GM12878 (cell line): ENCODE measurements around the gene IFT122. TPM values are rescaled to one million over a fixed set of nuclear protein-coding genes. Genes with fewer than 3 reads are reported as not detected.

Experiments used
- ATAC-seq: fragments of 200-7000 bp; cut with Tn5 transposase; 3 replicates; pipeline ENCODE4 v1.9.1; 2020; ENCODE audit warnings: mild to moderate bottlenecking, moderate library complexity
- BruUV-seq: library from RNA; stranded (reverse); fragments of 400-500 nt; replicated peaks from 2 replicates; lab custom pipeline; 2021; lab: Mats Ljungman, UMichigan
- CTCF ChIA-PET: fragments of 300-600 bp; sonication (Branson Sonifier 250); formaldehyde crosslinking; extraction: SDS; loops from one replicate; lab custom pipeline; 2021; ENCODE audit warnings: inconsistent platforms; lab: Yijun Ruan, JAX
- POLR2A ChIA-PET: fragments of 350-600 bp; formaldehyde crosslinking; extraction: SDS; loops from one replicate; lab custom pipeline; 2021; ENCODE audit warnings: inconsistent platforms; lab: Charles Lee
- RAD21 ChIA-PET: fragments of 300-600 bp; sonication (Branson Sonifier 250); formaldehyde crosslinking; loops from one replicate; lab custom pipeline; 2023; ENCODE audit warnings: antibody characterized with exemption; ENCODE audit not compliant: unreplicated experiment; lab: Charles Lee
- SMC1A ChIA-PET: fragments of 300-600 bp; sonication (Branson Sonifier 250); formaldehyde crosslinking; loops from one replicate; lab custom pipeline; 2023; ENCODE audit not compliant: unreplicated experiment, uncharacterized antibody; lab: Charles Lee
- DNase-seq: peaks from one replicate; pipeline ENCODE4 v3.0.0-alpha.2; 2011; ENCODE audit warnings: low read depth, low spot score
- FAIRE-seq: peaks from 3 replicates; lab custom pipeline; 2011; peaks lifted over from hg19 to GRCh38; lab: Jason Lieb, UNC
- H2AFZ ChIP-seq: 2 replicates; pipeline ENCODE4 v1.6.0; 2011; ENCODE audit warnings: low read depth, low read length, control low read depth; ENCODE audit not compliant: control insufficient read depth
- H3K27ac ChIP-seq: 2 replicates; pipeline ENCODE4 v1.5.1; 2011; ENCODE audit warnings: control low read depth; ENCODE audit not compliant: control insufficient read depth, insufficient read depth
- H3K27me3 ChIP-seq, 2 experiments: replicated peaks in 1 of 2; 2 replicates each; pipeline versions ENCODE4 v1.6.0 to v1.6.1; 2011; ENCODE audit warnings: low read length in 1 of 2; ENCODE audit not compliant: control insufficient read depth in 2 of 2, insufficient read depth in 2 of 2
- H3K36me3 ChIP-seq, 2 experiments: 2 replicates each; pipeline ENCODE4 v1.5.1; 2011; ENCODE audit warnings: low read length in 1 of 2; ENCODE audit not compliant: control insufficient read depth in 2 of 2, insufficient read depth in 2 of 2
- H3K4me1 ChIP-seq: 2 replicates; pipeline ENCODE4 v1.6.1; 2011; ENCODE audit warnings: mild to moderate bottlenecking, low read length, moderate library complexity, mixed read lengths; ENCODE audit not compliant: control insufficient read depth, insufficient read depth
- H3K4me2 ChIP-seq: 2 replicates; pipeline ENCODE4 v1.6.0; 2011; ENCODE audit warnings: control low read depth; ENCODE audit not compliant: control insufficient read depth, insufficient read depth
- H3K4me3 ChIP-seq: fragments of 200-600 bp; sonication (generic); 2 replicates; pipeline ENCODE4 v1.5.1; 2016
- H3K79me2 ChIP-seq: 2 replicates; pipeline ENCODE4 v1.6.0; 2011; ENCODE audit warnings: low read length; ENCODE audit not compliant: control insufficient read depth, insufficient read depth
- H3K9ac ChIP-seq: 2 replicates; pipeline ENCODE4 v1.8.0; 2011; ENCODE audit warnings: low read length, control low read depth, mixed read lengths; ENCODE audit not compliant: control insufficient read depth, insufficient read depth
- H3K9me3 ChIP-seq: replicated peaks from 3 replicates; pipeline ENCODE4 v1.5.1; 2011; ENCODE audit warnings: mild to moderate bottlenecking, low read length; ENCODE audit not compliant: control insufficient read depth, insufficient read depth
- H4K20me1 ChIP-seq: 2 replicates; pipeline ENCODE4 v1.6.0; 2011; ENCODE audit not compliant: control insufficient read depth, insufficient read depth
- CBFB ChIP-seq: IDR thresholded peaks from 2 replicates; pipeline ENCODE4 v1.6.1; 2016; ENCODE audit warnings: antibody characterized with exemption, low read depth
- CEBPZ ChIP-seq: fragments of 150-350 bp; IDR thresholded peaks from 2 replicates; pipeline ENCODE4 v1.6.1; 2016; ENCODE audit warnings: low read depth, low read length
- HCFC1 ChIP-seq: fragments of 150-350 bp; IDR thresholded peaks from 2 replicates; pipeline ENCODE4 v1.6.1; 2014; ENCODE audit warnings: low read length
- IKZF1 ChIP-seq: fragments of 450-650 bp; conservative IDR thresholded peaks from 2 replicates; pipeline ENCODE4 v1.6.1; 2017; ENCODE audit warnings: antibody characterized with exemption, mild to moderate bottlenecking
- MEF2A ChIP-seq: IDR thresholded peaks from 2 replicates; pipeline ENCODE4 v1.6.1; 2011; ENCODE audit warnings: low read depth, mild to moderate bottlenecking, low read length, moderate library complexity; ENCODE audit not compliant: insufficient read depth
- MTA3 ChIP-seq: IDR thresholded peaks from 2 replicates; pipeline ENCODE4 v1.6.1; 2012; ENCODE audit warnings: low read length, inconsistent platforms, borderline replicate concordance
- MXI1 ChIP-seq: fragments of 150-350 bp; IDR thresholded peaks from 2 replicates; pipeline ENCODE4 v1.6.1; 2011; ENCODE audit warnings: low read depth, mild to moderate bottlenecking, inconsistent platforms, low read length, improper control_type of control experiment
- MYC ChIP-seq: IDR thresholded peaks from 2 replicates; pipeline ENCODE4 v1.6.1; 2011; ENCODE audit warnings: mild to moderate bottlenecking, low read length, moderate library complexity, inconsistent platforms; ENCODE audit not compliant: insufficient read depth, insufficient replicate concordance, insufficient read length, severe bottlenecking
- NFYB ChIP-seq: IDR thresholded peaks from 2 replicates; pipeline ENCODE4 v1.6.1; 2011; ENCODE audit warnings: low read depth, mild to moderate bottlenecking, low read length, improper control_type of control experiment, moderate library complexity; ENCODE audit not compliant: insufficient read depth
- NRF1 ChIP-seq: conservative IDR thresholded peaks from 2 replicates; pipeline ENCODE4 v1.6.1; 2011; ENCODE audit warnings: mild to moderate bottlenecking, low read depth, low read length, improper control_type of control experiment
- PAX5 ChIP-seq: IDR thresholded peaks from 2 replicates; pipeline ENCODE4 v1.6.1; 2011; ENCODE audit warnings: low read depth, low read length, borderline replicate concordance
- RB1 ChIP-seq: fragments of 450-650 bp; formaldehyde crosslinking; IDR thresholded peaks from 2 replicates; pipeline ENCODE4 v1.6.1; 2017; ENCODE audit warnings: mild to moderate bottlenecking, borderline replicate concordance
- RBBP5 ChIP-seq: fragments of 200-600 bp; sonication (generic); conservative IDR thresholded peaks from 2 replicates; pipeline ENCODE4 v1.6.1; 2016
- RELA ChIP-seq: fragments of 450-650 bp; IDR thresholded peaks from 2 replicates; pipeline ENCODE4 v1.8.0; 2014; ENCODE audit warnings: borderline replicate concordance; ENCODE audit not compliant: partially characterized antibody
- REST ChIP-seq: IDR thresholded peaks from 2 replicates; pipeline ENCODE4 v1.6.1; 2012; ENCODE audit warnings: mild to moderate bottlenecking, low read depth, low read length
- SMARCA5 ChIP-seq: fragments of 450-650 bp; IDR thresholded peaks from 2 replicates; pipeline ENCODE4 v1.6.1; 2017; ENCODE audit warnings: mild to moderate bottlenecking
- SUPT20H ChIP-seq: IDR thresholded peaks from 2 replicates; pipeline ENCODE4 v1.6.1; 2011; ENCODE audit warnings: low read depth, mild to moderate bottlenecking, low read length, moderate library complexity, borderline replicate concordance; ENCODE audit not compliant: control insufficient read depth
- ZBED1 ChIP-seq: IDR thresholded peaks from 2 replicates; pipeline ENCODE4 v1.6.1; 2016; ENCODE audit warnings: borderline replicate concordance
- WGBS: methylation state at CpG from one replicate; pipeline ENCODE4 v1.1.6; 2016; ENCODE audit warnings: low lambda C conversion rate; ENCODE audit not compliant: insufficient replicate concordance, insufficient coverage; ENCODE audit errors: missing lambda C conversion rate; 5-methylcytosine and 5-hydroxymethylcytosine counted together
- in situ Hi-C: fragments of 300-500 bp; cut with MboI; formaldehyde crosslinking; loops from 9 replicates; pipeline ENCODE4 v1.14.3; 2018; ENCODE audit warnings: mixed read lengths
- intact Hi-C: fragments of 100-400 bp; cut with micrococcal nuclease; formaldehyde crosslinking; loops from one replicate; pipeline ENCODE4 v1.14.2; 2022; ENCODE audit not compliant: unreplicated experiment
- polyA plus RNA-seq, 11 experiments: library from polyadenylated mRNA; depleted of rRNA in 4 of 11; unstranded in 6 of 11; stranded (reverse) in 5 of 11; fragments of >200 nt; fragmentation: Nextera tagmentation in 4 of 11; fragmentation: Illumina TruSeq in 1 of 11; extraction: Ambion mirVana in 4 of 11; extraction: Trizol in 1 of 11; gene quantifications; 1 replicate in 1 of 11; 2 replicates in 10 of 11; pipeline versions ENCODE4 v1.2.1 to v1.2.3, GENCODE V29; 2011 to 2016; ENCODE audit warnings: inconsistent platforms in 2 of 11, missing spikeins in 2 of 11, low read depth in 1 of 11
- total RNA-seq, 4 experiments: library from RNA; depleted of rRNA in 3 of 4; stranded (reverse); fragments of >200 nt in 3 of 4; fragmentation: Illumina TruSeq in 1 of 4; extraction: Trizol in 1 of 4; gene quantifications; 2 replicates each; pipeline versions ENCODE4 v1.2.1 to v1.2.3, GENCODE V29; 2013 to 2021

Gene IFT122
- total and polyA plus RNA-seq, 10 of the 15 experiments (the other 5 are each of a cell fraction or from before 2014, with no cell fraction given), result 1.8 to 19.2 (median 8.4) TPM

GRCh38 chr3:129519896-129520715, 80.1 kb downstream of the IFT122 start:
- H3K9me3 ChIP-seq, result no peaks in the 10 kb centered on the region
- ChIA-PET SMC1A (interaction anchor here (0.9 kb wide), 1 partner anchor 33 kb away, joined by 3 read pairs; no protein-coding TSS in a partner anchor), POLR2A (no interaction called here), RAD21 (no interaction called here), CTCF (no interaction called here)
- H3K27me3 ChIP-seq, result no peaks in the 10 kb centered on the region
- H2AFZ ChIP-seq, result no peak overlapping the region
- no TSS peak for BruUV-seq
- H3K4me3 ChIP-seq, result no peak overlapping the region
- 69% methylated on average over 15 of the region's 15 CpGs for WGBS
- H3K4me1 ChIP-seq, result no peaks in the 10 kb centered on the region; the same call in 1 of the 2 replicates
- no peak overlapping the region for H3K4me2 ChIP-seq
- H4K20me1 ChIP-seq, result no peaks in the 10 kb centered on the region
- H3K9ac ChIP-seq, result no peak overlapping the region
- ATAC-seq (no peak), DNase-seq (no peak), FAIRE-seq (no peak)
- no peaks in the 10 kb centered on the region for H3K79me2 ChIP-seq
- intact Hi-C loops (no loop called here), in situ Hi-C loops (no loop called here)
- no peak overlapping the region for H3K27ac ChIP-seq
- no peaks in the 10 kb centered on the region; a peak in 1 of 4 replicates for H3K36me3 ChIP-seq
- no peak for TF ChIP-seq IKZF1
- no peak for TF ChIP-seq RBBP5
- no peak for TF ChIP-seq HCFC1
- TF ChIP-seq NRF1, result no peak
- no peak for TF ChIP-seq CEBPZ
- TF ChIP-seq SMARCA5, result no peak
- no peak for TF ChIP-seq SUPT20H
- TF ChIP-seq MEF2A, result no peak
- no peak for TF ChIP-seq RB1
- TF ChIP-seq PAX5, result no peak
- TF ChIP-seq MYC, result no peak
- no peak for TF ChIP-seq RELA
- TF ChIP-seq ZBED1, result no peak
- no peak for TF ChIP-seq MTA3
- no peak for TF ChIP-seq REST
- TF ChIP-seq NFYB, result no peak
- no peak for TF ChIP-seq MXI1
- no peak for TF ChIP-seq CBFB
